GM21786 (cell line): ENCODE measurements around the gene KIF5A.
"Not testable (repeated sequence)": the region's sequence is repeated elsewhere in the genome, so short reads cannot be mapped to it uniquely, and the experiment has no call there.

Source experiments
- ATAC-seq: cut with Tn5 transposase; IDR thresholded peaks from one replicate; pipeline ENCODE4 v1.9.1; 2021; ENCODE audit not compliant: unreplicated experiment

Gene KIF5A

DNA sequence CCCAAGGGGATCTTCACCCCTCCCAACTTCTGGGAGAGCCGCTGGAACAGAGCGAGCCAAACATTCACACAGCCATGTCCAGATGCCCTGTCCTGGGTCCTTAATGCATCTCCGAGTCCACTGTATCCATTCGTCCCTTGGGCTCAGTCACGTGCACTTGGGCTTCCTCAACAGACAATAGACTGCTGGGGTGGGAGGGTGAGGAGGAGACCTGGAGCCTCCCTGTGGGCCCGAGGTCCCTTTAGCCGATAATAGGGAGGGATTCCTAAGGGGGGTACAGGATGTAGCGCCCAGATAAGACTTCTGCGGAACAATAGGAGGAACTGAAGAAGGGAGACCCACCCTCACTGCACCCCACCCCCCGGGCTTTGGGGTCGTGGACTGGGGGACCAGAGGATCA is 68.1 kb downstream of the KIF5A start:
- no peak for ATAC-seq

DNA sequence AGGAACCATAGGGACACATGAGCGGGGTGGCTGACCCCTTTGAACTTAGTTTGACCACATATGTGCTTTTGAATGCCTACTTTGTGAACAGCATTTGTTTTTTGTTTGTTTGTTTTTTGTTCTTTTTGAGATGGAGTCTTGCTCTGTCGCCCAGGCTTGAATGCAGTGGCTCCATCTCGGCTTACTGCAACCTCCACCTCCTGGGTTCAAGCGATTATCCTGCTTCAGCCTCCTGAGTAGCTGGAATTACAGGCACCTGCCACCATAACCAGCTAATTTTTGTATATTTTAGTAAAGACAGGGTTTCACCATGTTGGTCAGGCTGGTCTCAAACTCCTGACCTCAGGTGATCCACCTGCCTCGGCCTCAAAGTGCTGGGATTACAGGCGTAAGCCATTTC is 68.6 kb downstream of the KIF5A start:
- ATAC-seq = not testable (repeated sequence)

DNA sequence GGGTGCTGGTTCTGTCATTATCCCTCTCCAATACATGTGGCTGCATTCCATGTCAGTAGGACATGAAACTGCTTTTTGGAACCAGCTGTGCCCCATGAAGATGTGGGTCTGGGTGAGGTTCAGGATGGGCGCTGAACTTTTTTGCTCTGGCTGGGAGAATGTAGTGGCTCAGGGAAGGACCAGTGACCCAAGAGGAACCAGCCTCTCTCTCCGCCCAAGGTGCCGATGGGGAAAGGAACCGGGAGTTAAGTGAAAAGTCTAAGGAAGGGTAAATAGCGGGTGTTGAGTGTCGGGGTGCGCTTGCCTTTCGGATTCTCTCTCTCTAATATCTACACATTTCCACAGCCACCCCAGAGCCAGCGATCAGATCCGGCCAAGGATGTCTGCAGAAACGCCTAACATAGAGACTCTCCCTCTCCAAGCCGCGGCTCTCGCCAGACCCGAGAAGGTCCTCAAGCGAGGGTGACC is 69.2 kb downstream of the KIF5A start:
- ATAC-seq = no peak

DNA sequence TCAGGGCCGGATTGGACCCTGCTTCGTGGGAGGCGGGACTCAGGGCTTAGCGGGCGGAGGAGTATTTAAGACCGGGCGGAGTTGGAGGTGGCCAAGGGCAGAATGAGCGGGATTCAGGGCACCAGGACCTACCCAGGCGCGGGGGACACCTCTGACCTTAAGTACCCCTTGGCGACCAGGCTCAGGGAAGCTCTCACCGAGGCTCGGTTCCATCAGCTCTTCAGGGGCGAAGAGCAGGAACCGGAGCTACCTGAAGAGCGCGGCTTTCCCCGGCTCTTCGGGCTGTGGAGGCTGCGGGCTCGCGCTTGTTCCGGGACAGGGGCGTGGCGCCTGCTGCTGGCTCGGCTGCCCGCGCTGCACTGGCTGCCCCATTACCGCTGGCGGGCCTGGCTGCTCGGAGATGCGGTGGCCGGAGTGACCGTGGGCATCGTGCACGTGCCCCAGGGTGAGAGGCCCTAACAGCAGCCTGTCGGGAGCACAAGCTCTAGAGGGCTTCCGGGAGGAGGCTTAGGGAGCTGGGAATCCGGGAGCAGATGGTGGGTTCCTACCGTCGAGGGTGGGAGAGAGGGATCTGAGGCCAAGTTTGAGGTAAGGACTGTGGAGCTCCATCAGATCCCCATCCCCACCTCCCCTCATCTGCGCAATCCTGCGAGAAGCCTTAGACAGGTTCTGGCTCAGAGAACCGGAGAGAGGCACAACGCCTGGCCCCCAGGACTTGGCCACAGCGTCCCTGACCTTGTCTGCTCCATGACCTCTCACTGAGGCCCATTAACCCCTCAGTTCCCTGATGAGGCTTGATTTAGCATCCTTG is 69.8 kb downstream of the KIF5A start:
- ATAC-seq = no peak

DNA sequence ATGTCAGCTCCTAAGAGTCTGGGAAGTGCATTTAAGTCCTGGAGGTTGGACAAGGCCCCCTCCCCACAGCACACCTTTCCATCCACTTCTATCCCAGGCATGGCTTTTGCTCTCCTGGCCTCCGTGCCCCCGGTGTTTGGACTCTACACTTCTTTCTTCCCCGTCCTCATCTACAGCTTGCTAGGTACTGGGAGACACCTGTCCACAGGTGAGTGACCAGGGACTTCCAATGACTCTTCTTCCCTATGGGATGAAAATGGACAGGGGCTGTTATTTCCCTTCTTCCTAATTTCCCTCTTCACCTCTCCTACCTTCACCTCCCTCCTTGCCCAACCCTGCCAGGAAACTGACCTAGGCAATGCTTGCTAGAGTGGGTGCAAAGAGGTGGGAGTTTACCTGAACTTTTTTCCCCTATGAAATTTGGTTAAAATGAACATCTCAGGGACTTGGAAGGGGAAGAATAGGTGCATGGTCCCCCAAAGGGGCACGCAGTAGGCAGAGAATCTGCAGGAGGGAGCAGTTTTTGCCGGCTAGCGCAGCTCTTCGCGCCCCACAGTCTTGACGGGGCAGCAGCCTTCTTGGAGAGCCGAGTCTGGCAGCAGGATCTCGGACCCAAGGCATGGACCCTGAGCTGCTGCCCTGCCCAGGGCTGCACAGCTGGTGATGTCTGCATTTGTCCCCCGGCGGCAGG is 70.5 kb downstream of the KIF5A start:
- ATAC-seq = no peak

DNA sequence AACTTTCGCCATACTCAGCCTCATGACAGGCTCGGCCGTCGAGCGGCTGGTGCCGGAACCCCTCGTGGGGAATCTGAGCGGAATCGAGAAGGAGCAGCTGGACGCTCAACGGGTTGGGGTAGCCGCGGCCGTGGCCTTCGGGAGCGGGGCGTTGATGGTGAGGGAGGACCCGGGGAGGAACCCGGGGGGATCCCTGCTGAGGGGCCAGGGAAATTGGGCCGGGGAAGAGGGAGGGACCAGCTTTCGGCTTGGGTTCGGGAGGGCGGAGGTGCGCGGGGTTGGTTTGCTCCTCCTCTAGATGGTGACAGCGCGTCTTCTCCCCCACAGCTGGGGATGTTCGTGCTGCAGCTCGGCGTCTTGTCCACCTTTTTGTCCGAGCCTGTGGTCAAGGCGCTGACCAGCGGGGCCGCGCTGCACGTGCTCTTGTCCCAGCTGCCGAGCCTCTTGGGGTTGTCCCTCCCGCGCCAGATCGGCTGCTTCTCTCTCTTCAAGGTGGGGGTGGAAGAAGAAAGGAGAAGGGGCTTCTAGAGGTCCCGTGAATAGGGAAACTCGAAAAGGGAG is 71.2 kb downstream of the KIF5A start:
- no peak for ATAC-seq

DNA sequence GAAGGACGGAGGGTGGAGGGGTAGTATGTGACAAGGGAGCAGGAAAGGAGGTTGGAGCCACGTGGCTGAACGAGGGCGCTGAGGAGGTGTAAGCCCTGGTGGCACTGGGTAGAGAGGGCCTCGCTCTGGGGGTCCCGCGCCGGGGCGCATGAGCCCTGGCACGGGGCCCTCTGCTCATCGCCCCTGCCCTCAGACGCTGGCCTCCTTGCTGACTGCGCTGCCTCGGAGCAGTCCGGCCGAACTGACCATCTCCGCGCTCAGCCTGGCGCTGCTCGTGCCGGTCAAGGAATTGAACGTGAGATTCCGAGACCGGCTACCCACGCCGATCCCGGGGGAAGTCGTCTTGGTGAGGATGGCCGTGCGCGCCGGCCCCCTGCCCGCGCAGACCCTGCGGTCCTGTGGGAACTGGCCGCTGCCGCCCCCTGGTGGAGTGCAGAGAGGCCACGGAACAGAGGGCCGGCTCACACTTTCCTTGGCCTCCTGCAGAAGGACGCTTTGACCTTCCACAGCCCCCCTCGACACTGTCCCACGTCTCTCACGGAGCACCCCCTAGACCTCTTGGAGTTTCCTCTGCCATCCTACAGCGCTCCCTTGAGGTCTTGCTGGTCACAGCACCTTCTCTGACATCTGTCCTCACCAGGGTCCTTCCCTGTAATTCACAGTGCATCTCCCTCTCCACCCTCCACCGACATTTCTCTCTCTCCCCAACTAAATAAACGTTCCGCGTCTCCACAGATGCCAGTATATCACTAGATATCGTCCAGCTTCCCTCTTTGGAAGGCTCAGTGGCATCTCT is 71.9 kb downstream of the KIF5A start:
- peak; percentile 50 for ATAC-seq

DNA sequence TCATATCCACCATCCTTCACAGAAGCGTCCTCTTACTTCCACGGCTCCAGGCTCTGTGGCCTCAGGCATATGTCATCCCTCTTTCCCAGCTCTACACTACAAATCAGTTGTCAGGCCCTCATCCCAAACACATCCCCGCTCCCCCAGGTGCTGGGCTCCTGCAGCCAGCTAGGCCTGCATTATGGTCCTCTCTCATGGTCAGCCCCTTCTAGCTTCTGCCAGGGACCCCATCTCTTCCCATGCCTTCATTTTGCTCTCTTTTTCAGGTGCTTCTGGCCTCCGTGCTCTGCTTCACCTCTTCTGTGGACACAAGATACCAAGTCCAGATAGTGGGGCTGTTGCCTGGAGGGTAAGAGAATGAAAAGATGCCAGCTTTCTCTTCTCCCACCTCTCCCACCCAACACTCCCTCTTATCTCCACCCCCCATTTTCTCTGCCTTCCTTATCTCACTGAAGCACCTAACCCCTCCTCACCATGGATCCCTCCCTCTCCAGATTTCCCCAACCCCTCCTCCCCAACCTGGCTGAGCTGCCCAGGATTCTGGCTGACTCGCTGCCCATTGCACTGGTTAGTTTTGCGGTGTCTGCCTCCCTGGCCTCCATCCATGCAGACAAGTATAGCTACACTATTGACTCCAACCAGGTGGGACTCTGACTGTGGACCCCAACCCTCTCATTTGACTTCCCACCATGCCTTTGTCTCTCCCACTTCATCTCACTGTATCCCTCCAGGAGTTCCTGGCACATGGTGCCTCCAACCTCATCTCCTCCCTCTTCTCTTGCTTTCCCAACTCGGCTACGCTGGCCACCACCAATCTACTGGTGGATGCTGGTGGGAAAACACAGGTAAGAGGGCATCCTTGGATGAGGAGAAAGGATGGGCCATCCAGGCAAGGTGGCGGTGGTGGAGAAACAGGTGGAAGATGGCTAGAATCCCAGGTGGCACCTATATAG is 72.7 kb downstream of the KIF5A start:
- ATAC-seq = no peak

DNA sequence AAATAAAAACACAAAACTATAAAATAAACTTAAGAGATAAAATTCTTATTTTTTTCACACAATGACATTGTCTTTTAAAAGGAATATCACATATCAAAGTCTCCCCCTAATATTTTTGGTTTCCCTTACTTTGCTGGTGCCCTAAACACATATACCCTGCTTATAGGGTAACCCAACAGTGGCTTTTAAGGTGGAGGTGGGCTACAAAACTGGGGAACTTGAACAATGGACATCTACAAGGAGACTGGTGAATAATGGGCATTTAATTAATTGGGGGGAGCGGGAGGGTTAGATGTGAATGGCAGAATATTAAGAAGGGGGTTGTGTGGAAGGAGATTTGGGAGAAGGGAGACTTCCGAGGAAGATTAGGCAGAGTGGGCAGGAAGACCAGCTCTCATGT is 73.5 kb downstream of the KIF5A start:
- ATAC-seq = no peak

DNA sequence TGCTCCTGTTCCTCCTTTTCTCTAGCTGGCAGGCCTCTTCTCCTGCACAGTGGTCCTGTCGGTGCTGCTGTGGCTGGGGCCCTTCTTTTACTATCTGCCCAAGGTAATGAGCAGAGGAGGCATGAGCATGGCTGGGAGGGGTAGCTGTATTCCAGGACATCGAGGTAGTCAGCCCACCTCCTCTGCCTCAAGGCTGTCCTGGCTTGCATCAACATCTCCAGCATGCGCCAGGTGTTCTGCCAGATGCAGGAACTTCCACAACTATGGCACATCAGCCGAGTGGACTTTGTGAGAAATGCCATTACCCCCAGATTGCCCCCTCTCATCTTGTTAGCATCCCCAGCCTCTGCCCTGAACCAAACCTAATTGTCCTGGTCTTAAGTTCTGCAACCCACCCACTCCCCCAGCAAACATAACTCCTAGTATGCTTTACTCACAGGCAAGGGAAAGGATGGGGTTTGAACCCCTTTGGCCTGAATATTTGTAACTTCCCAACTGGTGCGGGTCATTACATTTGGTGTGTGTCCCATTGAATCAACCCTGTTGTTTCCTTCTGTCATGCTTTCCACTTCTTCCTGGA is 74.1 kb downstream of the KIF5A start:
- ATAC-seq = no peak

DNA sequence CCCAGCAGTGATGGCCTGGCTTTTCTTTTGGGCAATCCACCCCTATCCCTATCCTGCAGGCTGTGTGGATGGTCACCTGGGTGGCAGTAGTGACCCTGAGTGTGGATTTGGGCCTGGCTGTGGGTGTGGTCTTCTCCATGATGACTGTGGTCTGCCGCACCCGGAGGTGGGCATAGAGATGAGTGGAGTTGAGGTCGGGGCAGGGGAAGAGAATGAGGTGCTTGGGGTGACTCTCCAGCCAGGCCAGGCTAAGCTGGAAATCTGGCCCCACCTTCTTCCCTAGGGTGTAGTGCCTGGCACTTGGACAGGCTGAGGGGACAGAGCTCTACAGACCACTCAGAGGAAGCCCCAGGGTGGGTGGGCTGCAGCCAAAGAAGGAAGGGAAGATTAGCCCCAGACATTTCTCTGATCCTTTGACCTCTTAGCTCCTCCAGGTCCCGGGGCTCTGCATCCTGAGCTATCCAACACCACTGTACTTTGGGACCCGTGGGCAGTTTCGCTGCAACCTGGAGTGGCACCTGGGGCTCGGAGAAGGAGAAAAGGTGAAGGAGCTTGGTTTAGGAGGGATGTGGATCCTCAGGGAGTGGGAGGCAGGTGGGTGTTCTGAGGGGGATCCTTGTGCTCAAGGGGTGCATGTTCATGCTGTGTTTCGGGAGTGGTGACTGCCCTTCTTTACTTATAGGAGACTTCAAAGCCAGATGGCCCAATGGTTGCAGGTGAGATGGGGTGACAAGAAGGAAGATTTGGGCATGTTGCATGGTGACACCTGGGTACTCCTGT is 74.8 kb downstream of the KIF5A start:
- no peak for ATAC-seq

DNA sequence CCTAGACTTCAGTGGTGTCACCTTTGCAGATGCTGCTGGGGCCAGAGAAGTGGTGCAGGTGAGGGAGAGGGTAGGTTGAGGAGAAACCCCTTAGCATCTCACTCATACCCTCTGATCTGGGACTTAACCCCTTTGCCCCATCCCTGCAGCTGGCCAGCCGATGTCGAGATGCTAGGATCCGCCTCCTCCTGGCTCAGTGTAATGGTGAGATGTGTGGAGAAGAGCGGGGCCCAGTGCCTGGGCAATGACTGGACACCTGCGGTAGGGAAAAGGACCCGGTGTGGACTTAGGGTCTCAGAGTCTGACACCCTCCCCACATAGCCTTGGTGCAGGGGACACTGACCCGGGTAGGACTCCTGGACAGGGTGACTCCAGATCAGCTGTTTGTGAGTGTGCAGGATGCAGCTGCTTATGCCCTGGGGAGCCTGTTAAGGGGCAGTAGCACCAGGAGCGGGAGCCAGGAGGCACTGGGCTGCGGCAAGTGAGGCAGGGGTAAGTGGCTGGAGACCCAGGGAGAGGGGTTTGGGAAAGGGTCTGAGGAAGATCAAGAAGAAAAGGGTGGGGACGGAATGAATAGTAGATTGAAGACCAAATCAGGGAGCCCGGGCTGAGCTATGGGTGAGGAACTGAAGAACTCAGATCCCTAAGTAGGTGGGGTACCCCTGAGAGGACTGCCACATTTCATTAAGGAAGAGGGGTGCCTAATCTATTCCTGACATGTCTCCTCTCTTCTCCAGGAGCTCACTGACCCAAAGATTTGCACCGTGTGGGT is 75.6 kb downstream of the KIF5A start:
- ATAC-seq = no peak

DNA sequence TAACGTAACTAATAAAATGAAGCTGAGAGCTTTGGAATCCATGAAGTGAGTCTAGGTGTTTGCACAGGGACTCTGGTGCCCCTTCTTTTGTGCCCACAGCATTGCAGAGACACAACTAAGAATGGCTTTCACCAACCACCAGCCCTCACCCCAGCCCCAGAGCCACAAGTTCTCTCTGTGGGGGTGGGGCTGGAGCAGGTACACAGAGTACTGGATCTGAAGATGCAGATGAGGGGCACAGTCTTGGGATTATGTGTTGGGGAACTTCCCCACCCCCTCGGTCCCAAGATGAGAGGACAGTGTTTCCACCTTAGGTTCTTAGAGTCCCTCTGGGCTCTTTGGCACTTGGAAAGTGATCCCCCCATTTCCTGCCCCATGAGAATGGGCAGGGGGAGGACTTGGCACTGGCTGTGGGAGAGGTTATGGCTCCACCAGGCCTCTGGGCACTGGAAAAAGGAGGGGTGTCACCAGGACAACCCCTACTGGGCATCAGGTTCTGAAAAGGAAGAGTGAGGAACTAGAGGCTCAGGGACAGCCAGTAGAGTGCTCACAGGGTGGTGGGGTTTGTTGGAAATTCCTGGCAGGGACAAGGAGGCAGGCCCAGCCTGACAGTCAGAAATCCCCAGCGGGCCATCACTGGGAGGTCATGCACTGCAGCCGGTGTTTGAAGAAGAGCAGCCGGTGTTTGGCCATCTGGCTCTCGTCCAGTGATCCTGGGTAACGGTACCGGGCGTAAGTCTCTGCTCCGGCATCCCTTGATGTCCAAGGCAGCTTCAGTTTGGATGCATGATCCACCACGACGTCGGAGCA is 76.5 kb downstream of the KIF5A start:
- no peak for ATAC-seq

DNA sequence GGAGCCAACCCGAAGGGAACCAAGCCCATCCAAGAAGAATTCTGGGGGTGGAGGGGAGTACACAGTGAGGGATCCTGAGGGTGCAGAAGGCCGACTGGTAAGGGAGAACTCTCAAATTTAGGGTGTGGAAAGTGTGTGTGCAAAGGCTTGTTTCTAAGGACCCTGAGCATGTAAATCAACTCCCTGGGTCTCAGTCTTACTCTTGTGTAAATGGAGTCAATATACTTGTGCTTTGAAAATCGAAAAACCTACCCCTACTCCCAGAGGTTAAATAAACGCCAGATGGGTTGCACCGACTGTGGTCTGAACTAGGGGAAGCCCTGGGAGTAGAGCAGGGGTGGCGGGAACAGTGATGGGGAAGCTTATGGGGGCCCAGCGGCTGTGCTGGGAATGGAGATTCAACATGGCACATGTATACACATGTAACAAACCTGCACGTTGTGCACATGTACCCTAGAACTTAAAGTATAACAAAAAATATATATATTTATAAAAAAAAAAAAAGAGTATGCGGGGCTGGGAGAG is 77.1 kb downstream of the KIF5A start:
- ATAC-seq = no peak

DNA sequence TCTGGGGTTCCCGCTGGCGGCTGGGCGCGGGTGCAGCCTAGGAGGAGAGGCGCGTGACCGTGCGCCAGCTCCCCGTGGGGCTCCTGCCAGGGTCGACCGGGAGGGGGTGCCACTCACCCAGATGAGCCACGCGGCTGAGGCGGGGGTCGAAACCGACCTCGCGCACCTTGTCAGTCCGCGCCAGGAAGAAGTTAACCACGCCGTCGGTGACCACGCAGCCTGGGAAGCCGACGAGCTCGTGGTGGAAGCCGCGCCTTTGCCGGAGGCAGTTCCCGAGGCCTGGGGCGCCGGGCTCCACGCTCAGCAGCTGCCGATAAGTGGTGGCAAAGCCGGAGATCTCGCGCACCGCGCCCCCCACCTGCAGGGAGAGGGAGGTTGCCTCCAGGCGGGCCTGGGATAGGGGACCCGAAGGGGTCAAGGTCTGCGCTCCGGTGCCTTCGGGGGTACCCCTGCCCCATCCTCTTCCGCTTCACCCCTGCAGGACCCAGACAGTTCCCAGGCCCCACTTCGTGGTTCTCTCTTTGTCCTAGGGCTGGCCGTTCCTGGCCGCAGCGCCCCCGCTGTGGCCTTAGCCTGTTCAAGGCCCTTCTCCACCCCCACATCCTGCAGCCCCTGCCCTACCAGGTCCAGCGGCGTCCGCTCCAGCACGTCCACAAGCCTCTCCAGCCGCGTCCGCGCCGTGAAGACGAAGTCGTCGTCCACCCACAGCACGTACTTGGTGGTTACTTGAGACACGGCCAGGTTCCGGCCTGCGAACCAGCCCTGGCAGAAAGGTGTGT is 77.8 kb downstream of the KIF5A start:
- no peak for ATAC-seq
